Chondrocyte (in vitro differentiated cells): ENCODE data around the gene TRDN. TPM values are rescaled to one million over a fixed set of nuclear protein-coding genes. Genes with fewer than 3 reads are reported as not detected.
A peak's percentile ranks its signal among the peaks of the same experiment; 100 is the strongest.

Experiments
- DNase-seq: peaks from one replicate; pipeline ENCODE4 v3.0.0; 2021; ENCODE audit warnings: mixed read lengths, low spot score
- H3K27ac Mint-ChIP-seq: one replicate; pipeline ENCODE4 v1.8.0; 2021; ENCODE audit warnings: mild to moderate bottlenecking, moderate library complexity, mixed read lengths; ENCODE audit not compliant: unreplicated experiment
- H3K27me3 Mint-ChIP-seq: 2 replicates; pipeline ENCODE4 v1.8.0; 2021; ENCODE audit warnings: low read depth, mixed read lengths
- H3K36me3 Mint-ChIP-seq: 2 replicates; pipeline ENCODE4 v1.8.0; 2021; ENCODE audit warnings: low read depth, mixed read lengths
- H3K4me1 Mint-ChIP-seq: 2 replicates; pipeline ENCODE4 v1.8.0; 2021; ENCODE audit warnings: low read depth, mild to moderate bottlenecking, mixed read lengths
- H3K4me3 Mint-ChIP-seq: one replicate; pipeline ENCODE4 v1.8.0; 2021; ENCODE audit warnings: mild to moderate bottlenecking, moderate library complexity, mixed read lengths; ENCODE audit not compliant: unreplicated experiment
- H3K9me3 Mint-ChIP-seq: 2 replicates; pipeline ENCODE4 v1.8.0; 2021; ENCODE audit warnings: low read depth, mixed read lengths
- CTCF ChIP-seq: fragments of 200-600 bp; sonication (generic); IDR thresholded peaks from 2 replicates; pipeline ENCODE4 v1.5.0; 2021; ENCODE audit warnings: antibody characterized with exemption, mild to moderate bottlenecking, moderate library complexity
- total RNA-seq: library from RNA; stranded (reverse); gene quantifications from 3 replicates; pipeline ENCODE4 v1.2.1, GENCODE V29; 2021

TRDN gene
- total RNA-seq, 1 donor from 2014 or later, result not detected

GRCh38 chr6:123420512-123420911 lies 216.2 kb downstream of the TRDN start:
- Mint-ChIP-seq H3K27ac (no peak overlapping the region), H3K27me3 (peaks cover 17% of the 10 kb centered on the region), H3K36me3 (no peaks in the 10 kb centered on the region), H3K4me1 (no peaks in the 10 kb centered on the region), H3K4me3 (no peak overlapping the region), H3K9me3 (no peaks in the 10 kb centered on the region)
- TF ChIP-seq CTCF, result no peak
- DNase-seq, result no peak

- Mint-ChIP-seq H3K9me3 (no peaks in the 10 kb centered on the region), H3K4me1 (no peaks in the 10 kb centered on the region), H3K36me3 (no peaks in the 10 kb centered on the region), H3K27me3 (peaks cover 17% of the 10 kb centered on the region), H3K4me3 (no peak overlapping the region), H3K27ac (no peak overlapping the region)
- DNase-seq, result no peak
- no peak for TF ChIP-seq CTCF
Measured at GRCh38 chr6:123418071-123418470, 218.7 kb downstream of the TRDN start.

- no peak for DNase-seq
- no peaks in the 10 kb centered on the region for H3K9me3 Mint-ChIP-seq
Measured at GRCh38 chr6:123417535-123417934, 219.2 kb downstream of the TRDN start.

DNA sequence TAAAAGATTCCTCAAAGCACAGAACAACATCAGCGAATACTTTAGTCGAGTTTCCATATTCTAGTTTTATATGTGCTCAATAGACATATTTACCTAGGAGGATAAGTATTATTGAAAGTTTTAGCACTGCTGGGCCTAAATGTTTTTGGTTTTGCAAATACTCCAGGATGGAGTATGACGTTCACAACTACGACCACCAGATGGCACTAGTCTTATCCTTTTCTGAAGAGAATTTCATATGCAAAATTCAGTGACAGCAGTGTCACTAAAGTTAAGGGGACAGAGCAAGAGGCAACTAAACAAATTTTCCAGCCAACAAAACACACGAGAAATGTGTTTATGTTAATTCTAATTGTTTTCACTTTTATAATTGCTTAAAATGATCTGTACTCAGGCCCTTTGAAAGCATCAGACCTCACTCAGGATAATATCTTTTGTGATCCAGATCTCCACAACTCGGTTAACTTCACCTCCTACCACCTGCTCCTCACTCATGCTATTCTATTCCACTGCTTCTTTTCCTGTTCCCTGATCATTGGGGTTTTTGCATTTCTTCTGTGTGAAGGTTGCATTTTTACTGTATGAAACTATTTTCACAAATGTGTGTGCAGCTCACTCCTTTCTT lies 220.8 kb downstream of the TRDN start:
- Mint-ChIP-seq H3K4me1 (no peaks in the 10 kb centered on the region), H3K27ac (no peak overlapping the region), H3K4me3 (no peak overlapping the region), H3K9me3 (no peaks in the 10 kb centered on the region), H3K27me3 (peaks cover 16% of the 10 kb centered on the region), H3K36me3 (no peaks in the 10 kb centered on the region)
- no peak for DNase-seq
- TF ChIP-seq CTCF, result peak; percentile 90

More at GRCh38 chr6:123417535-123417934, 219.2 kb downstream of the TRDN start:
- H3K27me3 Mint-ChIP-seq, result peaks cover 17% of the 10 kb centered on the region
- TF ChIP-seq CTCF, result no peak
- H3K4me1 Mint-ChIP-seq, result no peaks in the 10 kb centered on the region
- no peak overlapping the region for H3K27ac Mint-ChIP-seq
- H3K36me3 Mint-ChIP-seq, result no peaks in the 10 kb centered on the region
- no peak overlapping the region for H3K4me3 Mint-ChIP-seq

DNA sequence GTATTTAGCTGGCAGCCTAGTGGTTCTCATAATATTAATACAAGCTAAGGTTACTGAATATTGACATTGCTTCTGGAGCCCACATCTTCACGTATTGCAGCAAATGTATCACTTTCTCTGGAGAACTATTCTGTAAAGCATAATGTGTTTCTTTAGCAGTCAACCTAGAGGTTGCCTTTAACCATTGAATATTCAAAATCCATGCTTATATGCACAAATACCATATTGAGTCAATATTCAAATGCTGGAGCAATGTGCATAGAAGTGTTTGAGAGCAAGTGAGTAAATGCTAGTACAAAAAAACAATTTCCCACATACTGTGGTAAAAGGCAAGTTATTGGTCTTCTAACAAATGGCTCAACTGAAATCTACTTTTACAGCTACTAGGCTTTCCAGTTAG lies 231.8 kb downstream of the TRDN start:
- Mint-ChIP-seq H3K4me3 (no peak overlapping the region), H3K36me3 (no peaks in the 10 kb centered on the region), H3K27ac (no peak overlapping the region), H3K27me3 (peaks cover 9% of the 10 kb centered on the region), H3K4me1 (no peaks in the 10 kb centered on the region), H3K9me3 (no peaks in the 10 kb centered on the region)
- no peak for DNase-seq
- TF ChIP-seq CTCF, result no peak
